Measurements from ENCODE around the gene CERS6.

- no peak for TF ChIP-seq CTCF (IDR thresholded peaks at IDR 0.05)
- no peak for TF ChIP-seq POLR2A (IDR thresholded peaks at IDR 0.05)
These were observed 280.8 kb downstream of the CERS6 start for GRCh38 chr2:168736649-168737445.

Data from esophagus squamous epithelium (tissue), 4 donors.